GM18867 (cell line): ENCODE results near the gene GVQW3.
A peak's percentile ranks its signal among the peaks of the same experiment; 100 is the strongest.

Experiments
- ATAC-seq: cut with Tn5 transposase; IDR thresholded peaks from one replicate; pipeline ENCODE4 v1.9.1; 2021; ENCODE audit warnings: mild to moderate bottlenecking, moderate library complexity; ENCODE audit not compliant: unreplicated experiment

Gene GVQW3

GRCh38 chr11:76380977-76381719 is at the start of gene GVQW3, which contains the start of gene THAP12:
TSS of gene GVQW3 (plus strand) at chr11:76381323. CDS start at chr11:76381829, 506 bp downstream.
TSS of gene THAP12 (minus strand) at chr11:76381132. CDS start at chr11:76380836, 296 bp downstream.
- ATAC-seq, result peak; percentile 81

GRCh38 chr11:76334826-76335389 is 46.2 kb upstream of the GVQW3 start:
- no peak for ATAC-seq

- ATAC-seq, result no peak
Measured at GRCh38 chr11:76335842-76336241, 45.3 kb upstream of the GVQW3 start.

GRCh38 chr11:76336597-76336996 is 44.5 kb upstream of the GVQW3 start:
- no peak for ATAC-seq

GRCh38 chr11:76337469-76337868 is 43.7 kb upstream of the GVQW3 start:
- no peak for ATAC-seq

- no peak for ATAC-seq
Measured at GRCh38 chr11:76337923-76338322, 43.2 kb upstream of the GVQW3 start.

- no peak for ATAC-seq
Measured at GRCh38 chr11:76339221-76339620, 41.9 kb upstream of the GVQW3 start.

GRCh38 chr11:76347466-76347865 is 33.7 kb upstream of the GVQW3 start:
- ATAC-seq, result no peak

GRCh38 chr11:76348348-76348747 is 32.8 kb upstream of the GVQW3 start:
- ATAC-seq, result no peak

GRCh38 chr11:76355172-76355571 is 26.0 kb upstream of the GVQW3 start:
- no peak for ATAC-seq

GRCh38 chr11:76361374-76361773 is 19.7 kb upstream of the GVQW3 start:
- ATAC-seq, result no peak

GRCh38 chr11:76361776-76362175 is 19.3 kb upstream of the GVQW3 start:
- no peak for ATAC-seq

- ATAC-seq, result no peak
Measured at GRCh38 chr11:76362716-76363115, 18.4 kb upstream of the GVQW3 start.

- no peak for ATAC-seq
Measured at GRCh38 chr11:76365038-76365679, 16.0 kb upstream of the GVQW3 start.

GRCh38 chr11:76368490-76368889 is 12.6 kb upstream of the GVQW3 start:
- no peak for ATAC-seq

GRCh38 chr11:76369406-76369805 is 11.7 kb upstream of the GVQW3 start:
- ATAC-seq, result no peak

GRCh38 chr11:76371170-76371569 is 10.0 kb upstream of the GVQW3 start:
- ATAC-seq, result no peak

- ATAC-seq, result no peak
Measured at GRCh38 chr11:76376746-76377558, 4.2 kb upstream of the GVQW3 start.

- no peak for ATAC-seq
Measured at GRCh38 chr11:76379807-76380158, 1.3 kb upstream of the GVQW3 start.

GRCh38 chr11:76380159-76380976 is 755 bp upstream of the GVQW3 start:
- ATAC-seq, result peak; percentile 16
